Mesenchymal stem cell (in vitro differentiated cells and primary cell): Measurements from ENCODE around the gene DLEC1.

Experiments used
- DNase-seq: peaks from one replicate; pipeline ENCODE4 v3.0.0-alpha.2; 2013
- H2AFZ ChIP-seq: one replicate; pipeline ENCODE4 v1.6.1; 2013; ENCODE audit warnings: low read depth, mild to moderate bottlenecking, control low read depth, inconsistent platforms, low read length, moderate library complexity
- H2AK5ac ChIP-seq: 2 replicates; pipeline ENCODE4 v1.6.1; 2013; ENCODE audit warnings: low read length, moderate library complexity, mild to moderate bottlenecking, inconsistent platforms; ENCODE audit not compliant: severe bottlenecking
- H2BK120ac ChIP-seq: one replicate; pipeline ENCODE4 v1.6.1; 2013; ENCODE audit warnings: low read depth, mild to moderate bottlenecking, inconsistent platforms, low read length, moderate library complexity
- H2BK12ac ChIP-seq, 2 experiments: one replicate each; pipeline ENCODE4 v1.6.1; 2013; ENCODE audit warnings: inconsistent platforms in 2 of 2, low read length in 2 of 2, mild to moderate bottlenecking in 2 of 2, moderate library complexity in 2 of 2, control low read depth in 1 of 2
- H2BK15ac ChIP-seq: one replicate; pipeline ENCODE4 v1.6.1; 2013; ENCODE audit warnings: mild to moderate bottlenecking, low read depth, inconsistent platforms; ENCODE audit not compliant: poor library complexity, severe bottlenecking
- H2BK5ac ChIP-seq: 2 replicates; pipeline ENCODE4 v1.6.1; 2013; ENCODE audit warnings: low read depth, mild to moderate bottlenecking, low read length, control low read depth, inconsistent platforms; ENCODE audit not compliant: poor library complexity, severe bottlenecking
- H3K14ac ChIP-seq, 2 experiments: one replicate each; pipeline ENCODE4 v1.6.1; 2013; ENCODE audit warnings: inconsistent platforms in 2 of 2, low read length in 2 of 2, control low read depth in 1 of 2, mild to moderate bottlenecking in 1 of 2, moderate library complexity in 1 of 2
- H3K18ac ChIP-seq, 2 experiments: one replicate each; pipeline ENCODE4 v1.6.1; 2013; ENCODE audit warnings: inconsistent platforms in 2 of 2, low read length in 2 of 2, control low read depth in 1 of 2, low read depth in 1 of 2, mild to moderate bottlenecking in 1 of 2
- H3K23ac ChIP-seq, 2 experiments: one replicate each; pipeline ENCODE4 v1.6.1; 2013; ENCODE audit warnings: inconsistent platforms in 2 of 2, low read length in 2 of 2, mild to moderate bottlenecking in 2 of 2, moderate library complexity in 2 of 2, control low read depth in 1 of 2
- H3K27ac ChIP-seq: 2 replicates; pipeline ENCODE4 v1.5.1; 2013; ENCODE audit warnings: mild to moderate bottlenecking, moderate library complexity, low read length, control low read depth, inconsistent platforms; ENCODE audit not compliant: poor library complexity, severe bottlenecking
- H3K27me3 ChIP-seq, 2 experiments: 2 replicates each; pipeline versions ENCODE4 v1.6.1 to v1.7.0; 2013; ENCODE audit warnings: low read length in 2 of 2, mild to moderate bottlenecking in 2 of 2, moderate library complexity in 2 of 2, control low read depth in 1 of 2, inconsistent platforms in 1 of 2; ENCODE audit not compliant: control insufficient read depth in 1 of 2, insufficient read depth in 1 of 2
- H3K36me3 ChIP-seq, 2 experiments: 2 replicates each; pipeline versions ENCODE4 v1.6.1 to v1.7.0; 2013; ENCODE audit warnings: low read length in 2 of 2, control low read depth in 1 of 2, inconsistent platforms in 1 of 2, low read depth in 1 of 2, mild to moderate bottlenecking in 1 of 2; ENCODE audit not compliant: insufficient read depth in 2 of 2, control insufficient read depth in 1 of 2
- H3K4ac ChIP-seq, 2 experiments: one replicate each; pipeline ENCODE4 v1.6.1; 2013; ENCODE audit warnings: inconsistent platforms in 2 of 2, low read length in 2 of 2, mild to moderate bottlenecking in 2 of 2, moderate library complexity in 2 of 2, control low read depth in 1 of 2, low read depth in 1 of 2
- H3K4me1 ChIP-seq: 2 replicates; pipeline ENCODE4 v1.6.1; 2013; ENCODE audit warnings: low read depth, low read length, control low read depth; ENCODE audit not compliant: control insufficient read depth, insufficient read depth
- H3K4me2 ChIP-seq: 2 replicates; pipeline ENCODE4 v1.6.1; 2013; ENCODE audit warnings: low read length, mild to moderate bottlenecking, inconsistent platforms; ENCODE audit not compliant: poor library complexity, severe bottlenecking
- H3K4me3 ChIP-seq, 2 experiments: 2 replicates each; pipeline versions ENCODE4 v1.5.1 to v1.7.0; 2013; ENCODE audit warnings: low read length in 2 of 2, mild to moderate bottlenecking in 2 of 2, control low read depth in 1 of 2, low read depth in 1 of 2; ENCODE audit not compliant: insufficient read depth in 1 of 2
- H3K79me1 ChIP-seq: replicated peaks from 2 replicates; pipeline ENCODE4 v1.6.1; 2013; ENCODE audit warnings: mild to moderate bottlenecking, control low read depth, low read length, inconsistent platforms; ENCODE audit not compliant: poor library complexity, severe bottlenecking
- H3K9ac ChIP-seq: 2 replicates; pipeline ENCODE4 v1.7.0; 2013; ENCODE audit warnings: mild to moderate bottlenecking, low read length, moderate library complexity
- H3K9me3 ChIP-seq: 2 replicates; pipeline ENCODE4 v1.7.0; 2013; ENCODE audit warnings: mild to moderate bottlenecking, low read length; ENCODE audit not compliant: control insufficient read depth
- H4K8ac ChIP-seq: one replicate; pipeline ENCODE4 v1.6.1; 2013; ENCODE audit warnings: inconsistent platforms, mild to moderate bottlenecking, low read length, moderate library complexity
- H4K91ac ChIP-seq: one replicate; pipeline ENCODE4 v1.6.1; 2013; ENCODE audit warnings: mild to moderate bottlenecking, low read length, inconsistent platforms
- whole genome bisulfite sequencing: methylation state at CpG from one replicate; pipeline ENCODE4 v1.1.7; 2013; ENCODE audit warnings: mixed read lengths; 5-methylcytosine and 5-hydroxymethylcytosine counted together

DLEC1 gene

GRCh38 chr3:38100498-38100897 is 61.5 kb downstream of the DLEC1 start:
- Histone ChIP-seq H3K14ac (no peak overlapping the region), H3K4me2 (no peak overlapping the region), H3K23ac (no peak overlapping the region), H3K4ac (no peak overlapping the region), H3K9ac (no peak overlapping the region), H3K27me3 (peaks cover 46 to 50% of the 10 kb centered on the region in 2 experiments), H4K91ac (no peak overlapping the region), H2AFZ (no peak overlapping the region), H3K27ac (no peak overlapping the region), H2BK15ac (no peak overlapping the region), H2AK5ac (no peak overlapping the region), H3K9me3 (peaks cover 9% of the 10 kb centered on the region), H3K18ac (no peak overlapping the region), H2BK5ac (no peak overlapping the region), H2BK12ac (no peak overlapping the region), H3K36me3 (no peaks in the 10 kb centered on the region), H3K4me1 (no peaks in the 10 kb centered on the region), H2BK120ac (no peak overlapping the region), H3K79me1 (no peaks in the 10 kb centered on the region), H4K8ac (no peak overlapping the region), H3K4me3 (no peak overlapping the region)
- 100% methylated on average over 2 of the region's 3 CpGs for WGBS
- DNase-seq, result no peak

DNA sequence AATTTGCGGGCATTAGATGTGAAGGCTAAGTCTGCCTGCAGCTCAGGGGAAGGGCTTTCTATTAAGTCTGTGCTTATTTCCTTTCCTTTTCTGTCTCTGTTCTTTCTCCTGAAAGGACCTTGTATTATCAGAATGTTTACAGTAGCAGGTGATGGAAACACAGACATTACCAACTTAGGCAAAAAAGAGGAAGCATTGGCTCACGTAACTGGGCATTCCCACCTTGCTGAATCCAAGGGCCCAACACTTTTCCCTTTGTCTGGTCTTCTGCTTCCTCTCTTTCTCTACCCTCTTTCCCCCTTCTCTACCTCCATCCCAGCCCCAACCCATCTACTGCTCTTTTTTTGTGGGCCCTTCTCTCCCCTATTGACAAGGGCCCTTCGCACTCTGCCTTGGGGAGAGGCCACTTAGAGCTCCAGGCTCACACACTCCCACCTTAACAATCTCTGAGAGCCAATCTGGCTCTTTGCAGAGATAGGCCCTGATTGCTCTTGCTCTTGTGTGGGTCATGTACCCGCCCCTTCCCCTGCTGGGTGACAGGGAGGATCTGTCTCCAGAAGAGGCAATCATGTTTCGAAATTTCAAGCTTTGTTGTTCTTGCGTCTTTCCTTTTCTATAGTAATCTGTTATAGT is 62.9 kb downstream of the DLEC1 start:
- H2AFZ ChIP-seq, result no peak overlapping the region

DNA sequence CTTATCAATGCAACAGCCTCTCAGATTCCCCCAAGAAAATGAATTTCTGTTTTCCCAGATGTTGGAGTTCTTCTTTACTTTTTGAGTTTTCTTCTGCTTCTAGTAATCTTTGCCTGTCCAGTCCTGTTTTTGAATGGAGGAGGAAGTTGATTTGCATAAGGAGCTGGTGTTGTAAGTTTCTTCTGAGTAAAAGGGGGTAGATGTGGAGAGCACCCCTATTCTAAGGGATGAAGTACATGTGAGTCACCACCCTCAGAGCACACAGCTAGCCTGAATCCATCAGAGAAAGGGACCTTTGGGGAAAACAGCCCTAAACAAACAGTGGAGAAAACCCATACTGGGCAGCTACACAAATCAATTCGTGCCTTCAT is 63.4 kb downstream of the DLEC1 start:
- Histone ChIP-seq H3K18ac (no peak overlapping the region), H2BK15ac (no peak overlapping the region)
- WGBS, result 79% methylated on average over 1 of the region's 1 CpG

More for the DNA sequence above, 62.9 kb downstream of the DLEC1 start:
- H3K4me2 ChIP-seq, result no peak overlapping the region
- no peaks in the 10 kb centered on the region for H3K4me1 ChIP-seq
- no peak overlapping the region for H2BK15ac ChIP-seq
- no peak overlapping the region for H4K8ac ChIP-seq
- H3K14ac ChIP-seq, result no peak overlapping the region
- H3K27me3 ChIP-seq, result peaks cover 37 to 42% of the 10 kb centered on the region in 2 experiments
- no peak overlapping the region for H2BK12ac ChIP-seq
- no peak overlapping the region for H4K91ac ChIP-seq
- H2BK5ac ChIP-seq, result no peak overlapping the region
- H3K27ac ChIP-seq, result no peak overlapping the region
- no peaks in the 10 kb centered on the region for H3K79me1 ChIP-seq
- no peak overlapping the region for H3K23ac ChIP-seq
- H3K18ac ChIP-seq, result no peak overlapping the region
- no peak for DNase-seq
- H3K4ac ChIP-seq, result no peak overlapping the region
- WGBS, result 60% methylated on average over 3 of the region's 6 CpGs
- no peaks in the 10 kb centered on the region for H3K36me3 ChIP-seq
- no peak overlapping the region for H3K4me3 ChIP-seq
- H3K9me3 ChIP-seq, result peaks cover 13% of the 10 kb centered on the region
- no peak overlapping the region for H2AK5ac ChIP-seq
- no peak overlapping the region for H2BK120ac ChIP-seq
- H3K9ac ChIP-seq, result no peak overlapping the region

GRCh38 chr3:38105525-38105924 is 66.5 kb downstream of the DLEC1 start:
- H3K9ac ChIP-seq, result no peak overlapping the region

More for the DNA sequence above, 63.4 kb downstream of the DLEC1 start:
- H3K9ac ChIP-seq, result no peak overlapping the region
- H3K4me3 ChIP-seq, result no peak overlapping the region
- no peak for DNase-seq
- H3K4me1 ChIP-seq, result no peaks in the 10 kb centered on the region
- no peaks in the 10 kb centered on the region for H3K36me3 ChIP-seq
- peaks cover 15% of the 10 kb centered on the region for H3K9me3 ChIP-seq
- H3K27me3 ChIP-seq, result peaks cover 32 to 37% of the 10 kb centered on the region in 2 experiments
- no peak overlapping the region for H3K14ac ChIP-seq
- no peak overlapping the region for H2BK120ac ChIP-seq
- no peak overlapping the region for H2AK5ac ChIP-seq
- H2BK5ac ChIP-seq, result no peak overlapping the region
- H3K23ac ChIP-seq, result no peak overlapping the region
- H4K8ac ChIP-seq, result no peak overlapping the region
- no peak overlapping the region for H4K91ac ChIP-seq
- no peak overlapping the region for H3K27ac ChIP-seq
- no peak overlapping the region for H2BK12ac ChIP-seq
- no peak overlapping the region for H3K4me2 ChIP-seq
- H3K4ac ChIP-seq, result no peak overlapping the region
- no peaks in the 10 kb centered on the region for H3K79me1 ChIP-seq
- no peak overlapping the region for H2AFZ ChIP-seq

More at GRCh38 chr3:38105525-38105924, 66.5 kb downstream of the DLEC1 start:
- no peak overlapping the region for H2BK15ac ChIP-seq
- H3K27ac ChIP-seq, result no peak overlapping the region
- H3K4me3 ChIP-seq, result no peak overlapping the region
- peaks cover 8 to 14% of the 10 kb centered on the region in 2 experiments for H3K27me3 ChIP-seq
- H2BK120ac ChIP-seq, result no peak overlapping the region
- H2BK12ac ChIP-seq, result no peak overlapping the region
- H2AK5ac ChIP-seq, result no peak overlapping the region
- no peaks in the 10 kb centered on the region for H3K79me1 ChIP-seq
- no CpG with 5 or more reads among the region's 1 CpG for WGBS
- H3K4ac ChIP-seq, result no peak overlapping the region
- H3K4me2 ChIP-seq, result no peak overlapping the region
- no peak overlapping the region for H4K8ac ChIP-seq
- H3K36me3 ChIP-seq, result no peaks in the 10 kb centered on the region
- H2BK5ac ChIP-seq, result no peak overlapping the region
- no peaks in the 10 kb centered on the region for H3K4me1 ChIP-seq
- no peak overlapping the region for H3K14ac ChIP-seq
- H2AFZ ChIP-seq, result no peak overlapping the region
- no peak overlapping the region for H3K18ac ChIP-seq
- no peak overlapping the region for H3K23ac ChIP-seq
- peaks cover 16% of the 10 kb centered on the region for H3K9me3 ChIP-seq
- no peak overlapping the region for H4K91ac ChIP-seq
- no peak for DNase-seq
